Neural cell (in vitro differentiated cells): ENCODE results near the gene GALK2. TPM values are rescaled to one million over a fixed set of nuclear protein-coding genes. Genes with fewer than 3 reads are reported as not detected.

ENCODE experiments used
- H2AFZ ChIP-seq: fragments of 200-600, 300-800 bp; sonication (generic), shearing (Covaris generic); 2 replicates; pipeline ENCODE4 v1.6.0; 2014; ENCODE audit warnings: low read depth, mild to moderate bottlenecking, antibody characterized with exemption, low read length, moderate library complexity
- H3F3A ChIP-seq: fragments of 200-600 bp; shearing (Covaris generic); 2 replicates; pipeline ENCODE4 v1.6.1; 2016; ENCODE audit warnings: mild to moderate bottlenecking, moderate library complexity, mixed read lengths, antibody characterized with exemption, low read length; ENCODE audit not compliant: insufficient read depth, poor library complexity, severe bottlenecking
- H3K27ac ChIP-seq: fragments of 200-600, 300-800 bp; sonication (generic), shearing (Covaris generic); 2 replicates; pipeline ENCODE4 v1.5.1; 2014; ENCODE audit warnings: mild to moderate bottlenecking, low read length, moderate library complexity
- H3K27me3 ChIP-seq: fragments of 300-800, 200-600 bp; sonication (generic), shearing (Covaris generic); 2 replicates; pipeline ENCODE4 v1.6.0; 2014; ENCODE audit warnings: mild to moderate bottlenecking, low read depth, low read length, moderate library complexity; ENCODE audit not compliant: insufficient read depth
- H3K36me3 ChIP-seq: fragments of 300-800, 200-600 bp; sonication (generic), shearing (Covaris generic); 2 replicates; pipeline ENCODE4 v1.5.1; 2014; ENCODE audit warnings: mild to moderate bottlenecking, antibody characterized with exemption, low read length, moderate library complexity; ENCODE audit not compliant: insufficient read depth
- H3K4me2 ChIP-seq: fragments of 300-800, 200-600 bp; sonication (generic), shearing (Covaris generic); 2 replicates; pipeline ENCODE4 v1.6.0; 2014; ENCODE audit warnings: mild to moderate bottlenecking, low read length
- H3K4me3 ChIP-seq: fragments of 300-800, 200-600 bp; sonication (generic), shearing (Covaris generic); 2 replicates; pipeline ENCODE4 v1.5.1; 2014; ENCODE audit warnings: mild to moderate bottlenecking, low read length, moderate library complexity
- H3K79me2 ChIP-seq: fragments of 200-600 bp; shearing (Covaris generic); replicated peaks from 2 replicates; pipeline ENCODE4 v1.6.0; 2014; ENCODE audit warnings: mild to moderate bottlenecking, low read length, moderate library complexity; ENCODE audit not compliant: insufficient read depth
- H3K9ac ChIP-seq: fragments of 300-800, 200-600 bp; sonication (generic), shearing (Covaris generic); 2 replicates; pipeline ENCODE4 v1.6.1; 2016; ENCODE audit warnings: mild to moderate bottlenecking, low read length, mixed read lengths
- H3K9me2 ChIP-seq: fragments of 200-600 bp; shearing (Covaris generic); 2 replicates; pipeline ENCODE4 v1.6.1; 2016; ENCODE audit warnings: mild to moderate bottlenecking, low read length, mixed read lengths; ENCODE audit not compliant: insufficient read depth
- H3K9me3 ChIP-seq: fragments of 200-600, 300-800 bp; sonication (generic), shearing (Covaris generic); 2 replicates; pipeline ENCODE4 v1.6.1; 2016; ENCODE audit warnings: mild to moderate bottlenecking, mixed run types, low read length, moderate library complexity, mixed read lengths
- H4K20me1 ChIP-seq: fragments of 200-600 bp; shearing (Covaris generic); 2 replicates; pipeline ENCODE4 v1.6.1; 2016; ENCODE audit warnings: mild to moderate bottlenecking, mixed run types; ENCODE audit not compliant: insufficient read depth
- CTCF ChIP-seq: fragments of 450-650 bp; IDR thresholded peaks from 2 replicates; pipeline ENCODE4 v1.5.1; 2014; ENCODE audit warnings: antibody characterized with exemption, mild to moderate bottlenecking, moderate library complexity; ENCODE audit not compliant: poor library complexity, severe bottlenecking
- EP300 ChIP-seq: fragments of 450-650 bp; conservative IDR thresholded peaks from 2 replicates; pipeline ENCODE4 v1.6.1; 2014; ENCODE audit warnings: antibody characterized with exemption, mild to moderate bottlenecking, moderate library complexity; ENCODE audit not compliant: poor library complexity, severe bottlenecking
- EZH2 ChIP-seq: fragments of 200-600, 300-800 bp; shearing (Covaris generic), sonication (generic); IDR thresholded peaks from 2 replicates; pipeline ENCODE4 v1.6.1; 2014; ENCODE audit warnings: antibody characterized with exemption, low read length, borderline replicate concordance, mild to moderate bottlenecking; ENCODE audit not compliant: insufficient read depth, poor library complexity, severe bottlenecking
- MXI1 ChIP-seq: fragments of 450-650 bp; conservative IDR thresholded peaks from 2 replicates; pipeline ENCODE4 v1.6.1; 2014; ENCODE audit warnings: antibody characterized with exemption, mild to moderate bottlenecking; ENCODE audit not compliant: poor library complexity, severe bottlenecking
- POLR2AphosphoS5 ChIP-seq: IDR thresholded peaks from 2 replicates; pipeline ENCODE4 v1.6.1; 2012
- RAD21 ChIP-seq: fragments of 450-650 bp; conservative IDR thresholded peaks from 2 replicates; pipeline ENCODE4 v1.6.1; 2014; ENCODE audit warnings: antibody characterized with exemption, mild to moderate bottlenecking, moderate library complexity
- REST ChIP-seq: IDR thresholded peaks from 2 replicates; pipeline ENCODE4 v1.6.1; 2012; ENCODE audit warnings: borderline replicate concordance
- SMC3 ChIP-seq: fragments of 450-650 bp; conservative IDR thresholded peaks from 2 replicates; pipeline ENCODE4 v1.6.1; 2014; ENCODE audit warnings: antibody characterized with exemption, mild to moderate bottlenecking, moderate library complexity; ENCODE audit not compliant: poor library complexity
- TAF1 ChIP-seq: IDR thresholded peaks from 2 replicates; pipeline ENCODE4 v1.6.1; 2012; ENCODE audit warnings: low read depth
- polyA plus RNA-seq: library from polyadenylated mRNA; depleted of rRNA; stranded (reverse); fragments of >200 nt; gene quantifications from 2 replicates; pipeline ENCODE4 v1.2.3, GENCODE V29; 2014

The GALK2 gene
- polyA plus RNA-seq, 1 donor from 2014 or later = 26.3 TPM

GRCh38 chr15:49372366-49372765, 202.3 kb downstream of the GALK2 start:
- H3K9me2 ChIP-seq = no peaks in the 10 kb centered on the region
- no peak overlapping the region for H3K27ac ChIP-seq
- no peaks in the 10 kb centered on the region for H3K9me3 ChIP-seq
- H3K4me3 ChIP-seq = no peak overlapping the region
- H2AFZ ChIP-seq = no peak overlapping the region
- H3K4me2 ChIP-seq = no peak overlapping the region
- H3K27me3 ChIP-seq = no peaks in the 10 kb centered on the region
- no peaks in the 10 kb centered on the region for H3F3A ChIP-seq
- H3K79me2 ChIP-seq = no peaks in the 10 kb centered on the region
- TF ChIP-seq CTCF = no peak
- no peak for TF ChIP-seq EZH2
- TF ChIP-seq TAF1 = no peak
- TF ChIP-seq RAD21 = no peak
- TF ChIP-seq POLR2AphosphoS5 = no peak
- TF ChIP-seq EP300 = no peak
- TF ChIP-seq REST = no peak
- no peak for TF ChIP-seq MXI1
- TF ChIP-seq SMC3 = no peak
- no peaks in the 10 kb centered on the region for H4K20me1 ChIP-seq
- no peak overlapping the region for H3K9ac ChIP-seq
- no peaks in the 10 kb centered on the region for H3K36me3 ChIP-seq

- Histone ChIP-seq H3K4me3 (no peak overlapping the region), H3F3A (no peaks in the 10 kb centered on the region), H3K9ac (no peak overlapping the region), H3K4me2 (no peak overlapping the region), H4K20me1 (no peaks in the 10 kb centered on the region), H3K9me2 (no peaks in the 10 kb centered on the region), H3K9me3 (no peaks in the 10 kb centered on the region), H3K79me2 (no peaks in the 10 kb centered on the region), H2AFZ (no peak overlapping the region), H3K36me3 (no peaks in the 10 kb centered on the region), H3K27ac (no peak overlapping the region), H3K27me3 (no peaks in the 10 kb centered on the region)
- TF ChIP-seq EZH2 = no peak
- no peak for TF ChIP-seq SMC3
- no peak for TF ChIP-seq TAF1
- no peak for TF ChIP-seq RAD21
- TF ChIP-seq EP300 = no peak
- no peak for TF ChIP-seq MXI1
- TF ChIP-seq CTCF = no peak
- TF ChIP-seq POLR2AphosphoS5 = no peak
- TF ChIP-seq REST = no peak
Measured at GRCh38 chr15:49379996-49380395, 209.9 kb downstream of the GALK2 start.
